ENCODE measurements around the gene RNASEH2A.
"Not testable (repeated sequence)": the region's sequence is repeated elsewhere in the genome, so short reads cannot be mapped to it uniquely, and the experiment has no call there.

RNASEH2A gene

GRCh38 chr19:12833738-12834565, 27.6 kb downstream of the RNASEH2A start:
- H3K9me3 Mint-ChIP-seq = no peaks in the 10 kb centered on the region
- H3K4me3 Mint-ChIP-seq = peak overlapping the region; percentile 44
- H3K36me3 Mint-ChIP-seq = peaks cover 2% of the 10 kb centered on the region
- H3K27ac Mint-ChIP-seq = peak overlapping the region; percentile 43
- H3K4me1 Mint-ChIP-seq = peaks cover 36% of the 10 kb centered on the region
- H3K27me3 Mint-ChIP-seq = peaks cover 62% of the 10 kb centered on the region

- Mint-ChIP-seq H3K27ac (peak within 1 kb of the TSS; percentile 62), H3K9me3 (no peaks in the 10 kb centered on the region), H3K4me1 (peaks cover 42% of the 10 kb centered on the region), H3K36me3 (peaks cover 2% of the 10 kb centered on the region), H3K4me3 (peak within 1 kb of the TSS; percentile 67), H3K27me3 (peaks cover 65% of the 10 kb centered on the region)
Observed at GRCh38 chr19:12834566-12834943, 28.2 kb downstream of the RNASEH2A start, which contains the start of gene RTBDN. RTBDN (minus strand) TSS chr19:12834579; CDS start chr19:12829979, 4,600 bp downstream.

GRCh38 chr19:12834976-12835757, 28.8 kb downstream of the RNASEH2A start:
- Mint-ChIP-seq H3K36me3 (peaks cover 2% of the 10 kb centered on the region), H3K27me3 (peaks cover 63% of the 10 kb centered on the region), H3K4me1 (peaks cover 43% of the 10 kb centered on the region), H3K9me3 (no peaks in the 10 kb centered on the region), H3K27ac (no peak overlapping the region), H3K4me3 (no peak overlapping the region)

- H3K4me1 Mint-ChIP-seq = peaks cover 52% of the 10 kb centered on the region
- no peak overlapping the region for H3K27ac Mint-ChIP-seq
- H3K4me3 Mint-ChIP-seq = no peak overlapping the region
- no peaks in the 10 kb centered on the region for H3K36me3 Mint-ChIP-seq
- H3K27me3 Mint-ChIP-seq = peaks cover 66% of the 10 kb centered on the region
- H3K9me3 Mint-ChIP-seq = no peaks in the 10 kb centered on the region
Observed at GRCh38 chr19:12836529-12836863, 30.1 kb downstream of the RNASEH2A start.

- Mint-ChIP-seq H3K4me1 (peaks cover 50% of the 10 kb centered on the region), H3K27ac (peak overlapping the region; percentile 79), H3K27me3 (peaks cover 64% of the 10 kb centered on the region), H3K36me3 (no peaks in the 10 kb centered on the region), H3K9me3 (no peaks in the 10 kb centered on the region), H3K4me3 (peak overlapping the region; percentile 23)
Observed at GRCh38 chr19:12837225-12837624, 30.8 kb downstream of the RNASEH2A start.

GRCh38 chr19:12838182-12838885, 31.9 kb downstream of the RNASEH2A start, which contains the start of gene MAST1:
MAST1 (plus strand) TSS chr19:12838515; CDS start chr19:12838573, 58 bp downstream.
- H3K4me1 Mint-ChIP-seq = peaks cover 42% of the 10 kb centered on the region
- no peaks in the 10 kb centered on the region for H3K9me3 Mint-ChIP-seq
- peaks cover 62% of the 10 kb centered on the region for H3K27me3 Mint-ChIP-seq
- peak within 1 kb of the TSS; percentile 79 for H3K27ac Mint-ChIP-seq
- peak within 1 kb of the TSS; percentile 77 for H3K4me3 Mint-ChIP-seq
- no peaks in the 10 kb centered on the region for H3K36me3 Mint-ChIP-seq

GRCh38 chr19:12838886-12839756, 32.7 kb downstream of the RNASEH2A start:
- peaks cover 61% of the 10 kb centered on the region for H3K27me3 Mint-ChIP-seq
- peak overlapping the region; percentile 77 for H3K4me3 Mint-ChIP-seq
- H3K36me3 Mint-ChIP-seq = no peaks in the 10 kb centered on the region
- H3K9me3 Mint-ChIP-seq = no peaks in the 10 kb centered on the region
- H3K4me1 Mint-ChIP-seq = peaks cover 41% of the 10 kb centered on the region
- H3K27ac Mint-ChIP-seq = no peak overlapping the region

- peaks cover 56% of the 10 kb centered on the region for H3K27me3 Mint-ChIP-seq
- no peak overlapping the region for H3K27ac Mint-ChIP-seq
- peaks cover 35% of the 10 kb centered on the region for H3K4me1 Mint-ChIP-seq
- no peaks in the 10 kb centered on the region for H3K36me3 Mint-ChIP-seq
- peak overlapping the region; percentile 27 for H3K4me3 Mint-ChIP-seq
- no peaks in the 10 kb centered on the region for H3K9me3 Mint-ChIP-seq
Observed at GRCh38 chr19:12840091-12841079, 34.0 kb downstream of the RNASEH2A start.

GRCh38 chr19:12841094-12841493, 34.7 kb downstream of the RNASEH2A start:
- H3K4me1 Mint-ChIP-seq = peaks cover 35% of the 10 kb centered on the region
- no peaks in the 10 kb centered on the region for H3K36me3 Mint-ChIP-seq
- no peaks in the 10 kb centered on the region for H3K9me3 Mint-ChIP-seq
- H3K27me3 Mint-ChIP-seq = peaks cover 53% of the 10 kb centered on the region
- no peak overlapping the region for H3K27ac Mint-ChIP-seq
- H3K4me3 Mint-ChIP-seq = peak overlapping the region; percentile 27

- no peaks in the 10 kb centered on the region for H3K36me3 Mint-ChIP-seq
- peaks cover 46% of the 10 kb centered on the region for H3K27me3 Mint-ChIP-seq
- H3K4me1 Mint-ChIP-seq = peaks cover 25% of the 10 kb centered on the region
- H3K27ac Mint-ChIP-seq = no peak overlapping the region
- H3K4me3 Mint-ChIP-seq = no peak overlapping the region
- H3K9me3 Mint-ChIP-seq = no peaks in the 10 kb centered on the region
Observed at GRCh38 chr19:12842511-12842910, 36.1 kb downstream of the RNASEH2A start.

GRCh38 chr19:12843328-12843727, 36.9 kb downstream of the RNASEH2A start:
- Mint-ChIP-seq H3K9me3 (no peaks in the 10 kb centered on the region), H3K36me3 (no peaks in the 10 kb centered on the region), H3K27me3 (peaks cover 41% of the 10 kb centered on the region), H3K4me3 (no peak overlapping the region), H3K27ac (no peak overlapping the region), H3K4me1 (peaks cover 24% of the 10 kb centered on the region)

GRCh38 chr19:12843999-12844732, 37.8 kb downstream of the RNASEH2A start:
- H3K4me3 Mint-ChIP-seq = no peak overlapping the region
- H3K27ac Mint-ChIP-seq = no peak overlapping the region
- H3K9me3 Mint-ChIP-seq = no peaks in the 10 kb centered on the region
- H3K27me3 Mint-ChIP-seq = peaks cover 40% of the 10 kb centered on the region
- no peaks in the 10 kb centered on the region for H3K36me3 Mint-ChIP-seq
- H3K4me1 Mint-ChIP-seq = peaks cover 21% of the 10 kb centered on the region

- not testable (repeated sequence) for H3K4me3 Mint-ChIP-seq, H3K27ac Mint-ChIP-seq, H3K36me3 Mint-ChIP-seq, H3K4me1 Mint-ChIP-seq, H3K9me3 Mint-ChIP-seq
- peaks cover 18% of the 10 kb centered on the region for H3K27me3 Mint-ChIP-seq
Observed at GRCh38 chr19:12846613-12847012, 40.2 kb downstream of the RNASEH2A start.
